PFSK-1 (cell line): ENCODE data around the gene OGFOD3.

Experiments used
- FOXP2 ChIP-seq: optimal IDR thresholded peaks from 2 replicates; pipeline ENCODE3; 2011; ENCODE audit warnings: borderline replicate concordance, control low read depth, inconsistent platforms; ENCODE audit not compliant: insufficient read depth; ENCODE audit errors: extremely low read length, extremely low read depth
- POLR2AphosphoS5 ChIP-seq: IDR thresholded peaks from 2 replicates; pipeline ENCODE4 v1.6.1; 2012; ENCODE audit warnings: low read depth, mild to moderate bottlenecking, control low read depth, low read length, moderate library complexity
- REST ChIP-seq, 2 experiments: IDR thresholded peaks; 2 replicates each; pipeline versions ENCODE4 v1.6.1 to v1.8.0; 2011 to 2012; ENCODE audit warnings: low read depth in 2 of 2, low read length in 2 of 2, control low read depth in 1 of 2, inconsistent platforms in 1 of 2, mild to moderate bottlenecking in 1 of 2, moderate library complexity in 1 of 2; ENCODE audit not compliant: insufficient read depth in 1 of 2
- SIN3A ChIP-seq: IDR thresholded peaks from 2 replicates; pipeline ENCODE4 v1.6.1; 2012; ENCODE audit warnings: mild to moderate bottlenecking, low read length, moderate library complexity, borderline replicate concordance; ENCODE audit not compliant: insufficient read depth
- TAF1 ChIP-seq: IDR thresholded peaks from 2 replicates; pipeline ENCODE4 v1.6.1; 2012; ENCODE audit warnings: low read length, control low read depth, borderline replicate concordance; ENCODE audit not compliant: insufficient read depth

Gene OGFOD3

GRCh38 chr17:82405051-82405450, 13.3 kb downstream of the OGFOD3 start:
- no peak for TF ChIP-seq FOXP2
- no peak for TF ChIP-seq TAF1

GRCh38 chr17:82403662-82404660, 14.4 kb downstream of the OGFOD3 start:
- no peak for TF ChIP-seq FOXP2
- no peak for TF ChIP-seq POLR2AphosphoS5
- TF ChIP-seq TAF1, result no peak
- no peak for TF ChIP-seq REST (IDR thresholded peaks at IDR 0.05; ENCODE audit: insufficient read depth in 1 of 2, low read depth in 2 of 2, low read length in 2 of 2)
- no peak for TF ChIP-seq SIN3A

GRCh38 chr17:82402865-82403264, 15.5 kb downstream of the OGFOD3 start:
- TF ChIP-seq SIN3A (no peak), REST (IDR thresholded peaks at IDR 0.05; ENCODE audit: insufficient read depth in 1 of 2, low read depth in 2 of 2, low read length in 2 of 2) (no peak), TAF1 (no peak), FOXP2 (no peak), POLR2AphosphoS5 (no peak)

- TF ChIP-seq SIN3A (no peak), TAF1 (no peak), REST (IDR thresholded peaks at IDR 0.05; ENCODE audit: insufficient read depth in 1 of 2, low read depth in 2 of 2, low read length in 2 of 2) (no peak), FOXP2 (no peak), POLR2AphosphoS5 (no peak)
Measured at GRCh38 chr17:82400830-82401229, 17.6 kb downstream of the OGFOD3 start.

- TF ChIP-seq TAF1 (no peak), FOXP2 (no peak), POLR2AphosphoS5 (no peak), REST (IDR thresholded peaks at IDR 0.05; ENCODE audit: insufficient read depth in 1 of 2, low read depth in 2 of 2, low read length in 2 of 2) (no peak), SIN3A (no peak)
Measured at GRCh38 chr17:82400206-82400605, 18.2 kb downstream of the OGFOD3 start.
